HG02678 (cell line): Measurements from ENCODE around the gene PTPN7.
"Not testable (repeated sequence)": the region's sequence is repeated elsewhere in the genome, so short reads cannot be mapped to it uniquely, and the experiment has no call there.

Source experiments
- ATAC-seq: cut with Tn5 transposase; IDR thresholded peaks from one replicate; pipeline ENCODE4 v1.9.1; 2021; ENCODE audit warnings: mild to moderate bottlenecking, moderate library complexity; ENCODE audit not compliant: unreplicated experiment

Gene PTPN7

DNA sequence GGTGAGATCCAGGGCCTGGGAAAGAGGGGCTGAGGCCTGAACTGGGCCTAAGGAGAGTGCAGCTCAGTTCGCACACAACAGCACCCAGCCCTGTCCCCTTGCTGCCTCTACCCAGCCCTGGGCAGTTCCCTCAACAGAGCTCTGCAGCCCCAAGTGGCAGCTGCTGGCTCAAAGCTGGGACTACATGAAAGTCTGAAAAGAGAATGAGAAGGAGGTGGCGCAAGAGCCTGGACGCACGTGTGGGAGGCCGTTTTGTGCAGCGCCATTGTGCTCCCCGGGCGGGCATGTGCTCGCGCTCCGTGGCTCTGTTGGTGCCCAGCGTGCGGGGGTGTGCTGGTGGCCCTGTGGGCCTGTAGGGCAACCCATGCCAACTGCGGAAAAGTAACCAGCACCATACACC is 27.4 kb downstream of the PTPN7 start:
- no peak for ATAC-seq

DNA sequence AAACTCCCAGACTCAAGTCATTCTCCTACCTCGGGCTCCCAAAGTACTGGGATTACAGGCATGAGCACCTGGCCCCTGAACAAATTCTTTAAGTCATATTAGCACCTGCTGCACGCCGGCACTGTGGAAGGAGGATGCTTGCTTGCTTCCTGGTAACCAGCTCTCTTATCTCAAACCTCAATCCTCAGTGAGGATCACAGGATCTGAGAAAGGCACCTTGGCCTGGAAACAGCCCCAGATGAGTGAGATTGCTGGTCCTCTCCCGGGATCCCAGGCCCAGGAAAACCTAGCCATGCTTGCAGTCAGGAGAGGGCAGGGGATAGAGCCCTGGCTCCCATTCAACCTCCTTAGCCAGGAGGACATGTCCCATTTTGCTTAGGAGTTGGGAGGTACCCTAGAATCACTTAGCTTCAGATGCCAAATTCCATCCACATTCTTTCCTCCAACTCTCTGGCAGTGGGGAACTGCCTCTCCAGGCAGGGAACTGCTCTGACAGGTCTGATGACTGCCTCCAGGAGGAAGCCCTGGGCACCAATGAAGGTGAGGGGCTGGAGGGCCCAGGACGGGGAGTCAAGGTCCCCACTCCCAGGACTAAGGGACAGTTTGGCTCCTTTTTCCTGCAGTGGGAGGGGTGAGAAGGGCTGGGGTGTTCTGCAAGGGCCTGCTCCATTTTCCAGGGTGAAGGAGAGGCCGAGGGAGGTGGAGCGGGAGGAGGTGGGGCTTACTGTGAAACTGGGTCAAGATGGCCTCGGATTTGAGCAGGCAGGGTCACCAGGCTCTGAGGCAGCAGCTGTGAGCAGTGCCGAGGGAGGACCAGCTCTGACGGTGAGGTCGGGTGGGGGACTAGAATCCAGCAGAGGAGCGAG is 28.2 kb downstream of the PTPN7 start:
- no peak for ATAC-seq

- ATAC-seq: no peak
Observed at GRCh38 chr1:202130816-202131522, 29.4 kb downstream of the PTPN7 start.

DNA sequence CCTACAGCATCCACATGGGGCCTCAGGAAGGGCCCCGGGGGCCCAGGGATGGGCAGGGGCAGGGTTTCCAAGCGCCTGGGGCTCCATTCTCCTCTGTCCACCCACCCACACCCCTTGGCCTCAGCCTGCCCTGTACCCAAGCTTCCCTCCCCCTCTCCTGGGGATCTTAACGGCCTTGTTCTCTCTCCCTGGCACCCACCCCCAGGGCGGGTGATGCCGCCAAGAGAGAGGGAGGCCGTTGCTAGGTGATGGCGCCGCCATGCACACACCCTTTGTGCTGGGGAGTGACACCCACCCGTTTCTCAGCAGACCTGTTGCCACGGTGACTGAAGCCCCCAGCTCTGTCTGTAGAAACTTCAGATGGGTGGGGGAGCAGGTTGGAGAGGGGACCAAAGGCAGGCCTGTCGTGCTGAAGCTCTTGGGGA is 30.1 kb downstream of the PTPN7 start:
- ATAC-seq: no peak

GRCh38 chr1:202129453-202130296 is 30.7 kb downstream of the PTPN7 start:
- no peak for ATAC-seq

DNA sequence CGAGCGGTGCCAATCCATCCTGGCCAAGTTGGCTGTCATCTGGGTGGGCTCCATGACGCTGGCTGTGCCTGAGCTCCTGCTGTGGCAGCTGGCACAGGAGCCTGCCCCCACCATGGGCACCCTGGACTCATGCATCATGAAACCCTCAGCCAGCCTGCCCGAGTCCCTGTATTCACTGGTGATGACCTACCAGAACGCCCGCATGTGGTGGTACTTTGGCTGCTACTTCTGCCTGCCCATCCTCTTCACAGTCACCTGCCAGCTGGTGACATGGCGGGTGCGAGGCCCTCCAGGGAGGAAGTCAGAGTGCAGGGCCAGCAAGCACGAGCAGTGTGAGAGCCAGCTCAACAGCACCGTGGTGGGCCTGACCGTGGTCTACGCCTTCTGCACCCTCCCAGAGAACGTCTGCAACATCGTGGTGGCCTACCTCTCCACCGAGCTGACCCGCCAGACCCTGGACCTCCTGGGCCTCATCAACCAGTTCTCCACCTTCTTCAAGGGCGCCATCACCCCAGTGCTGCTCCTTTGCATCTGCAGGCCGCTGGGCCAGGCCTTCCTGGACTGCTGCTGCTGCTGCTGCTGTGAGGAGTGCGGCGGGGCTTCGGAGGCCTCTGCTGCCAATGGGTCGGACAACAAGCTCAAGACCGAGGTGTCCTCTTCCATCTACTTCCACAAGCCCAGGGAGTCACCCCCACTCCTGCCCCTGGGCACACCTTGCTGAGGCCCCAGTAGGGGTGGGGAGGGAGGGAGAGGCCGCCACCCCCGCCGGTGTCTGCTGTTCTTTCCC is 32.4 kb downstream of the PTPN7 start:
- ATAC-seq: no peak

DNA sequence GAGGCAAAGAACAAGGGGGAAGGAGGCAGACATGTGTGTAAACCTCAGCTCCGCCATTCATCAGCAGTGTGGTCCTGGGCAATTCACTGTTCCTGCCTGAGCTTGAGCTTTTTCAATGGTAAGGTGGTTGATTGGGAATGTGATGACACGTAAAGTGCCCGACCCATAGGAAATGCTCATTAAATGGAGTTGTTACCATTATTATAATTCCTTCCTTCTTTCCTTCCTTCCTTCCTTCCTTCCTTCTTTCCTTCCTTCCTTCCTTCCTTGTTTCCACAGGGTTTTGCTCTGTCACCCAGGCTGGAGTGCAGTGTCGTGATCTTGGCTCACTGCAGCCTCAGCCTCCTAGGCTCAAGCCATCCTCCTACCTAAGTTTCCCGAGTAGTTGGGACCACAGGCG is 33.3 kb downstream of the PTPN7 start:
- no peak for ATAC-seq

DNA sequence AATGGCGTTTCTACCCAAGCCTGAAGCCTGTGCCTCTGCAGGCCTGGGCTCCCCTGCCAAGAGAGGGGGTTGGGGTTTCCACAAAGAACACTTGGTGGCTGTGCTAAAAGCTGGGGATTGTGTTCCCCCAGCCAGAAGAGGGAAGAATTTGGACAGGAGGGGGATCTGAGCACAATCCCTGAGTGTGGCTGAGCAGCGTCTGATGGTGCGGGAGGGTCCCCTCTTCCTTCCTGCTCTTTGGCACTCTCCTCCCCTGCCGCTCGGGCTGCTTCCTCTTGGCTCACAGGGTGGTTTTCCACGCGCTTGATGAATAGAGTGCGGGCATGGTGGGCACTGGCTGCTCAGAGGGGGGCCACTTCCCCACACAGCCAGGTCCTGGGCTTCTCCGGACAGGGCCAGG is 34.0 kb downstream of the PTPN7 start:
- ATAC-seq: no peak

GRCh38 chr1:202125611-202126010 is 34.8 kb downstream of the PTPN7 start:
- no peak for ATAC-seq

- no peak for ATAC-seq
Observed at GRCh38 chr1:202124142-202124541, 36.3 kb downstream of the PTPN7 start.

DNA sequence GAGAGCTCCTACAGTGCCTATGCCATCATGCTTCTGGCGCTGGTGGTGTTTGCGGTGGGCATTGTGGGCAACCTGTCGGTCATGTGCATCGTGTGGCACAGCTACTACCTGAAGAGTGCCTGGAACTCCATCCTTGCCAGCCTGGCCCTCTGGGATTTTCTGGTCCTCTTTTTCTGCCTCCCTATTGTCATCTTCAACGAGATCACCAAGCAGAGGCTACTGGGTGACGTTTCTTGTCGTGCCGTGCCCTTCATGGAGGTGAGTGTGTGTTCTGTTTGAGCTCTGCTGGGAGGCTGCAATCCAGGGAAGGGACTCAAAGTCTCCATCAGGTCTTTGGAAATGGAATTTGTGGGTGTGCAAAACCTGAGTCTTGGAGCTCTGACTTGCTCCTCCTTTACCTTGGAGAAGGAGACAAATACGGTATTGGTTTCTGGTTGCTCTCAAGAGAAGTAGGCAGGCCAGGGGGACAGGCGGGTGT is 37.0 kb downstream of the PTPN7 start:
- ATAC-seq: no peak

DNA sequence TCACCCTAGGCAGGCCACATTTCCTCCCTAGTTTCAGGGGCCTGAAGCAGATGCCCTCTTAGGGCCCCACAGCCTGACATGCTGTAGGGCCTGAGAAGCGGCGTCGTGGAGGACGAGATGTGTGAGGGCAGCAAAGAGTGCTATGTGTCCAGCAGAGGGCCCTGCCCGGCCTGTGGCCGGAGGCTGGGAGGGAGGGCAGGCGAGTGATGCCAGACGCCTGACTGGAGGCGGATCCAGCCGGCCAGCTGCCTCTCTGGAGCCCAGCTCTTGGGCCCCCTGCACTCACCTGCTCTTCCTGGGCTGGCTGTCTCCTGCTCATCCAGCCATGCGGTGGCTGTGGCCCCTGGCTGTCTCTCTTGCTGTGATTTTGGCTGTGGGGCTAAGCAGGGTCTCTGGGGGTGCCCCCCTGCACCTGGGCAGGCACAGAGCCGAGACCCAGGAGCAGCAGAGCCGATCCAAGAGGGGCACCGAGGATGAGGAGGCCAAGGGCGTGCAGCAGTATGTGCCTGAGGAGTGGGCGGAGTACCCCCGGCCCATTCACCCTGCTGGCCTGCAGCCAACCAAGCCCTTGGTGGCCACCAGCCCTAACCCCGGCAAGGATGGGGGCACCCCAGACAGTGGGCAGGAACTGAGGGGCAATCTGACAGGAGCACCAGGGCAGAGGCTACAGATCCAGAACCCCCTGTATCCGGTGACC is 37.6 kb downstream of the PTPN7 start, which contains the start of gene GPR37L1:
Gene GPR37L1, plus strand, starts transcription at position 279 of the 697 bp plus-strand sequence. Its CDS starts 47 bp downstream, at position 326.
- no peak for ATAC-seq

DNA sequence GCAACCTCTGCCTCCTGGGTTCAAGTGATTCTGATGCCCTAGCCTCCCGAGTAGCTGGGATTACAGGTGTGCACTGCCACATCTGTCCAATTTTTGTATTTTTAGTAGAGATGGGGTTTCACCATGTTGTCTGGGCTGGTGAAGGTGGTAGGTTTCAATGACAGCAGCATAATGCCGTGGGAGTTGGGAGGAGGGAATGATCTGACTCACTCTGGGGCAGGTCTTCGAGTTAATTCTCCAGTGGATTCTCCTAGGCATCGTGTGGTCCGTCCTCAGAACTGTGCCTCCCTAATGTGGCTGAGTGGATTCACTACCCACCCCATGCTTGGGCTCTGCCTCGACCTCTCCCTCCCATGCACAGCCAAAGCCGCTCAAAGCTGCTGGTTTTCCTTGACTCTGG is 39.4 kb downstream of the PTPN7 start:
- no peak for ATAC-seq

GRCh38 chr1:202117898-202118371 is 42.5 kb downstream of the PTPN7 start:
- no peak for ATAC-seq

GRCh38 chr1:202116287-202116686 is 44.1 kb downstream of the PTPN7 start:
- no peak for ATAC-seq

- ATAC-seq: no peak
Observed at GRCh38 chr1:202113690-202114300, 46.6 kb downstream of the PTPN7 start.

DNA sequence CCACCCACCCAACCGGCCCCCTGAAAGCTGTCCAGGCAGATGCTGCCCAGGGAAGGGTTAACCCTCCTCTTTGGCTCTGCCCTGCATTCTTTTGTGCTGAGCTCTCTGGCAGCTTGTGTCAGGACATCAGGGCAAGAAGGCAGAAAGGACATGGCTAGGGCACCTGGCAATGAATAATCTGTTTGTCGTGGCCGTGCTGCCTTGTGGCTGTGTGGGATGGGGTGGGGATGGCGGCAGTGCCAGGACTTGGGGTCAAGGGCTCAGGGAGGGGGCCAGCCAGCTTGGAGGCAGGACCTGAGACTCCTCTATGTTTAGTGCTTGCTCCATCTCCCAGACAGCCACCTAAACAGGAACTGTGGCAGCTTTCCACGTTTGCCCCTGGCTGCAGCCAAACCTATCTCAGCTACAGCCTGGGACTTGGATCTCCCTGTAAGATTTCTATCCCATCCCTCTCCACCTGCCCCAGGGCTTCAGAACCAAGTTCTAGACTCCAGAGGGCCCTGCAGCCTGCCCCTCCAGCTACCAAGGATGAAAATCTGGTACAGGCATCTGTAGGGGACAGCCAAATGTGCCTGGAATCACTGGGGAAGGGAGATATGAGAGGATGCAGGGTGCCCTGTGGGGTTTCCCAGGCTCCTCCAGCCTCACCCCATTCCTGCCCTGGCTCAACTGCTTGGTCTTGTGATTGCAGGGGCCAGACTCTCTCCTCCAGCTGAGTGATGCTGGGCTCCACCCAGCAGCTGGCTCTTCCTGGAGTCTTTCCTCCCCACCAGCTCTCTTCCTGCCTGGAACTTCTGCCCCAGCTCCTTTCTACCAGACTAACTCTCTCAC is 47.3 kb downstream of the PTPN7 start:
- ATAC-seq: no peak

DNA sequence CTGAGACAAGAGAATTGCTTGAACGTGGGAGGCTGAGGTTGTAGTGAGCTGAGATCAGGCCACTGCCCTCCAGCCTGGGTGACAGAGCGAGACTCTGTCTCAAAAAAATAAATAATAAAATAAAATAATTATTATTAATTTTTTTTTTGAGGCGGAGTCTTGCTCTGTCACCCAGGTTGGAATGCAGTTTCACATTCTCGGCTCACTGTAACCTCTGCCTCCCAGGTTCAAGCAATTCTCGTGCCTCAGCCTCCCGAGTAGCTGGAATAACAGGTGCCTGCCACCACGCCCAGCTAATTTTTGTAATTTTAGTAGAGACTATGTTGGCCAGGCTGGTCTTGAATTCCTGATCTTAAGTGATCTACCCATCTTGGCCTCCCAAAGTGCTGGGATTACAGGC is 48.8 kb downstream of the PTPN7 start:
- not testable (repeated sequence) for ATAC-seq
